ENCODE data around the gene USP13. TPM values are rescaled to one million over a fixed set of nuclear protein-coding genes. Genes with fewer than 3 reads are reported as not detected.

USP13 gene
- total RNA-seq, 4 donors from 2014 or later = 1.5 to 6.5 (median 4.1) TPM

- no peak for DNase-seq
- Histone ChIP-seq H3K27me3 (no peaks in the 10 kb centered on the region), H3K9me3 (no peaks in the 10 kb centered on the region), H3K4me1 (no peaks in the 10 kb centered on the region), H3K36me3 (no peaks in the 10 kb centered on the region), H3K27ac (no peak overlapping the region), H3K4me3 (no peak overlapping the region)
- intact Hi-C loops (cut with DNase I) = no loop called here
- no peak for TF ChIP-seq POLR2A (IDR thresholded peaks at IDR 0.05)
- TF ChIP-seq CTCF (IDR thresholded peaks at IDR 0.05) = no peak
- WGBS, 2 donors = 27 to 38% methylated on average over 5 of the region's 5 CpGs
Measured at GRCh38 chr3:179829401-179829800, 176.6 kb downstream of the USP13 start.

GRCh38 chr3:179832333-179832854 is 179.6 kb downstream of the USP13 start:
- WGBS, 2 donors = 87 to 89% methylated on average over 3 of the region's 3 CpGs
- no peaks in the 10 kb centered on the region for H3K27me3 ChIP-seq

GRCh38 chr3:179833294-179833693 is 180.5 kb downstream of the USP13 start:
- Histone ChIP-seq H3K27me3 (no peaks in the 10 kb centered on the region), H3K9me3 (no peaks in the 10 kb centered on the region), H3K27ac (no peak overlapping the region), H3K4me3 (no peak overlapping the region), H3K36me3 (no peaks in the 10 kb centered on the region), H3K4me1 (no peaks in the 10 kb centered on the region)
- DNase-seq = no peak
- intact Hi-C loops (cut with DNase I) = no loop called here
- no peak for TF ChIP-seq POLR2A (IDR thresholded peaks at IDR 0.05)
- TF ChIP-seq CTCF (IDR thresholded peaks at IDR 0.05) = no peak

More at GRCh38 chr3:179832333-179832854, 179.6 kb downstream of the USP13 start:
- Histone ChIP-seq H3K9me3 (no peaks in the 10 kb centered on the region), H3K27ac (no peak overlapping the region), H3K4me1 (no peaks in the 10 kb centered on the region), H3K4me3 (no peak overlapping the region), H3K36me3 (no peaks in the 10 kb centered on the region)
- no peak for DNase-seq
- TF ChIP-seq POLR2A (IDR thresholded peaks at IDR 0.05) = no peak
- no peak for TF ChIP-seq CTCF (IDR thresholded peaks at IDR 0.05)
- intact Hi-C loops (cut with DNase I) = no loop called here

DNA sequence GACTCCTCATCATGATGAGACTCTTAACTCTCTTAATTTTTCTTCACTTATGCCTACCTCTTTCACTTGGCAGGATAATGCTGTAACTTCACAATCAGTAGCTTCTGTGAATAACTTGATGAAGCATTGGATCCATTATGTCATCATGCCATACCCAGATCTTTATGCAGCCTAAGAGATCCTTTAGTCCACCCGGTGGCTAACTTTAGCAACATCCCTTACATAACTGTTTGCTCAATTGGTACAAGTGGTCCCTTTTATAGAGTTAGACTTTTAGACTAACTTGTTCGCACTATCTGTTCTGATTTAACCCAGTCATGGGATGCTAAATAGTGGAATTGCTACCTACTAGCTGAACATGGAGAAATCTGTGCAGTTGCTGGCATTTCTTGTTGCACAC is 184.5 kb downstream of the USP13 start:
- Histone ChIP-seq H3K27ac (no peak overlapping the region), H3K4me3 (no peak overlapping the region), H3K27me3 (no peaks in the 10 kb centered on the region), H3K9me3 (no peaks in the 10 kb centered on the region), H3K36me3 (no peaks in the 10 kb centered on the region), H3K4me1 (no peaks in the 10 kb centered on the region)
- whole genome bisulfite sequencing, 2 donors = 59 to 76% methylated on average over 2 of the region's 2 CpGs
- no peak for DNase-seq
- TF ChIP-seq CTCF (IDR thresholded peaks at IDR 0.05) (no peak), POLR2A (IDR thresholded peaks at IDR 0.05) (no peak)
- intact Hi-C loops (cut with DNase I) = no loop called here

Small RNA genes within 50 kb of the gene (small RNA-seq; reads per million reads assigned to genes)
- 0 to 0.27 (median 0) reads per million in 4 donors for gene RF01210

Other genes starting within 250 kb of the USP13 start
- gene GNB4, start 201.6 kb upstream of the USP13 start, total RNA-seq = 10 to 100 TPM; 10.4 to 30.3 (median 19.7) TPM
- 10 to 100 TPM; 51.5 to 95.4 (median 63.5) TPM for gene ACTL6A, start 90.1 kb upstream of the USP13 start, total RNA-seq
- gene MRPL47, start 48.4 kb upstream of the USP13 start, total RNA-seq = 10 to 100 TPM; 22.6 to 32.6 (median 28.6) TPM
- 100 to 1,000 TPM in 2 of 4 donors, 10 to 100 TPM in 2; 55.9 to 123 (median 95.2) TPM for gene NDUFB5, start 48.2 kb upstream of the USP13 start, total RNA-seq